ENCODE measurements around the gene METTL9. TPM values are rescaled to one million over a fixed set of nuclear protein-coding genes. Genes with fewer than 3 reads are reported as not detected.
A peak's percentile ranks its signal among the peaks of the same experiment; 100 is the strongest.
"Not testable (repeated sequence)": the region's sequence is repeated elsewhere in the genome, so short reads cannot be mapped to it uniquely, and the experiment has no call there.

METTL9 gene
- total and polyA plus RNA-seq, 2 of the 13 experiments (the other 11 are each of a cell fraction or from before 2014, with no cell fraction given) = 123 to 204 TPM

GRCh38 chr16:21555621-21556020 is 43.8 kb upstream of the METTL9 start:
- Histone ChIP-seq H3K4me2 (ENCODE audit: low read depth, low read length) (peak overlapping the region; percentile 76; the same call in 1 of the 2 replicates), H3K4me1 (ENCODE audit: insufficient read depth, low read length) (peaks cover 31% of the 10 kb centered on the region), H3K4me3 (replicated peaks in 1 of 3; ENCODE audit: insufficient read depth in 1 of 3, low read depth in 2 of 3, low read length in 3 of 3) (0 out of 6 replicates have a peak overlapping the region, but pooled peaks of 1 of the 3 experiments have one; percentile 55), H3K27me3 (ENCODE audit: control insufficient read depth in 1 of 2, insufficient read depth in 2 of 2, low read length in 2 of 2) (peaks cover 16 to 61% of the 10 kb centered on the region in 2 experiments; a peak in 4 of 5 replicates)
- H2AFZ ChIP-seq (ENCODE audit: low read length); H3K27ac ChIP-seq (ENCODE audit: extremely low read length, insufficient read depth, low read length); H3K36me3 ChIP-seq (replicated peaks in 1 of 2; ENCODE audit: control insufficient read depth in 1 of 2, insufficient read depth in 2 of 2, low read length in 2 of 2); H3K79me2 ChIP-seq (ENCODE audit: insufficient read depth, low read length); FAIRE-seq; POLR2A ChIA-PET; BruUV-seq (replicated peaks); H3K9ac ChIP-seq (ENCODE audit: insufficient read depth, low read depth, low read length); H4K20me1 ChIP-seq (ENCODE audit: insufficient read depth, low read length); H3K9me3 ChIP-seq (ENCODE audit: low read length); DNase-seq (ENCODE audit: low spot score); TF ChIP-seq FOXP1 (CRISPR knock-in tag; IDR thresholded peaks at IDR 0.05); NONO (CRISPR knock-in tag; conservative IDR thresholded peaks at IDR 0.05); CBX2 (CRISPR knock-in tag; IDR thresholded peaks at IDR 0.05; ENCODE audit: low read depth); FOXA1 (CRISPR knock-in tag; IDR thresholded peaks at IDR 0.05); SP1 (CRISPR knock-in tag; IDR thresholded peaks at IDR 0.05): not testable (repeated sequence)
- peak; percentile 5 for ATAC-seq
- TF ChIP-seq NR0B2 (CRISPR knock-in tag; IDR thresholded peaks at IDR 0.05) (0 out of 2 replicates have a peak, but pooled peaks have one; percentile 18), FOXP1 (IDR thresholded peaks at IDR 0.05) (0 out of 2 replicates have a peak, but pooled peaks have one; percentile 31), NBN (conservative IDR thresholded peaks at IDR 0.05) (peak; percentile 48; the same call in 1 of the 2 replicates), NONO (IDR thresholded peaks at IDR 0.05) (0 out of 2 replicates have a peak, but pooled peaks have one; percentile 85), NKX3-1 (CRISPR knock-in tag; IDR thresholded peaks at IDR 0.05) (0 out of 2 replicates have a peak, but pooled peaks have one; percentile 13), TRIM22 (IDR thresholded peaks at IDR 0.05) (0 out of 2 replicates have a peak, but pooled peaks have one; percentile 13), NFRKB (IDR thresholded peaks at IDR 0.05) (0 out of 2 replicates have a peak, but pooled peaks have one; percentile 21), TBX3 (IDR thresholded peaks at IDR 0.05; ENCODE audit: borderline replicate concordance) (peak; percentile 2; the same call in 1 of the 2 replicates), CBX2 (IDR thresholded peaks at IDR 0.05; ENCODE audit: low read depth, low read length) (peak; percentile 74), FOXA1 (IDR thresholded peaks at IDR 0.05) (0 out of 2 replicates have a peak, but pooled peaks have one; percentile 28), SP1 (IDR thresholded peaks at IDR 0.05) (0 out of 2 replicates have a peak, but pooled peaks have one; percentile 43), HIVEP1 (CRISPR knock-in tag; IDR thresholded peaks at IDR 0.05) (0 out of 2 replicates have a peak, but pooled peaks have one; percentile 5), ZNF263 (CRISPR knock-in tag; IDR thresholded peaks at IDR 0.05) (peak; percentile 24; the same call in 1 of the 2 replicates), MNT (IDR thresholded peaks at IDR 0.05) (0 out of 2 replicates have a peak, but pooled peaks have one; percentile 5)
- intact Hi-C loops (cut with micrococcal nuclease; ENCODE audit: unreplicated experiment) = loop anchor here (10.0 kb wide), 2 partner anchors 271 to 401 kb away; partner anchors contain the start of genes DNAH3 and LDAF1
- in situ Hi-C loops (cut with HindIII; ENCODE audit: extremely low pct_ligation_motif_present, low pct_unique_long_range_greater_than_20kb) = loop anchor here (5.0 to 25.0 kb wide), 3 partner anchors 243 to 782 kb away; partner anchors contain the start of gene LDAF1
- 67% methylated on average over 15 of the region's 15 CpGs for WGBS (ENCODE audit: low lambda C conversion rate)
- CTCF ChIA-PET (ENCODE audit: low intra/inter-chr PET ratio, low total read pairs) = interaction anchor here (1.3 to 1.8 kb wide), 4 partner anchors 30 to 1394 kb away, joined by 3 to 15 read pairs (median 7); no protein-coding TSS in a partner anchor

All from HepG2 (cell line).